CD4-positive, alpha-beta T cell treated with Interleukin-17A for 1 hour (primary cell): ENCODE results near the gene SMIM22.
"Not testable (repeated sequence)": the region's sequence is repeated elsewhere in the genome, so short reads cannot be mapped to it uniquely, and the experiment has no call there.

ENCODE experiments used
- DNase-seq: peaks from one replicate; pipeline ENCODE4 v3.0.0-alpha.2; 2020

SMIM22 gene

DNA sequence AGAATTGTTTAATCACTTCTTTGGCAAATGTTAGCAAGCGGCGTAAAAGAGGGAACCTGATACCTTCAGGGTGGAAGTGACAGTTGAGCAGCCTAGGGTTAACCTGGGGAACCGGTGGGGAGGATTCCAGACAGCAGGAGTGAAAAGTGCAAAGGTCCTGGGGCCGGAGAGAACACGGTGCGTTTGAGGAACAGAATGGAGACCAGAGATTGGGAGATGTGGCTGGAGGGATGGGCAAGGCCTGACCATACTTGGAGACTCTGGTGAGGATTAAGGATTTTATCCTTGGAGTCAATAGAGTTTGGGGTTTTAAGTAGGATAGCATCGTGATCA is 25.9 kb upstream of the SMIM22 start:
- no peak for DNase-seq

DNA sequence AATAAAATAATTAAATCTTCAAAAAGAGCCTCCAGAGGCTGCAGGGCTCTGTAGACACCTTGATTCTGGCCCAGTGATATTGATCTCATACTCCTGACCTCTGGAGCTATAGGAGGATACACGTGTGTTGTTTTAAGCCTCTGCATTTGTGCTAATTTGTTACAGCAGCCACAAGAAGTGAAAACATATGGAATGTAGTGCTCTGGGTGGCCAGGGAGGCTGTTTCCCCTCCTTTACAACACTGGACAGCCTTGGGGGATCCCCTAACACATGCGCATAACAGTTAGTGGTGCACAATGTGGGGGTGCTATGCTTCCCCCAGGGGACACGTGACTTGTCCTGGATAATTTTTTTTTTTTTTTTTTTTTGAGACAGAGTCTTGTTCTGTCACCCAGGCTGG is 23.5 kb upstream of the SMIM22 start:
- DNase-seq, result no peak

DNA sequence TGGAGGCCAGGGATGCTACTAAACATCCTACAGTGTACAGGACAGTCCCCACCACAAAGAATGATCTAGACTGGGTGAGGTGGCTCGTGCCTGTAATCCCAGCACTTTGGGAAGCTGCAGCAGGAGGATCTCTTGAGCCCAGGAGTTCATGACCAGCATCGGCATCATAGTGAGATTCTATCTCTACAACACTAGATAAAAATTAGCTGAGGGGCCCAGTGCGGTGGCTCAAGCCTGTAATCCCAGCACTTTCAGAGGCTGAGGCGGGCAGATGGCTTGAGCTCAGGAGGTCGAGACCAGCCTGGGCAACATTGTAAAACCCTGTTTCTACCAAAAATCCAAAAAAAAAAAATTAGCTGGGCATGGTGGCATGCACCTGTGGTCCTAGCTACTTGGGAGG is 22.8 kb upstream of the SMIM22 start:
- DNase-seq, result no peak

DNA sequence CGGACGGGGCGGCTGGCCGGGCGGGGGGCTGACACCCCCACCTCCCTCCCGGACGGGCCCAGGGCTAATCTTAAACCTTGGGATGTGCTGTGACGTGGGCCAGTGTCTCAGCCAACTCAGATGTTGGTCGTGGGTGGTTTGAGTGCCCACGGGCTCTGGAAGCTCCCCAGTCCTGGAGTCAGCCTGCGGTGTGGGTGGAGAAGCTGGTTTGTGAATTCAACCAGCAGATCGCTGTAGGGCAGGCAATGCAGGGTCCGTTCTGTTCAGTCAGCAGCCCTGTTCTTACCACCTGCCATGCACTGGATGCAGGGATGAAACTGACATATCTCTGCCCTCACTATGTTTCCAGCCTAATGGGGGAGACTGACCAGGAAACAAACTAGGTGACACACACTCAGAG is 20.2 kb upstream of the SMIM22 start:
- DNase-seq, result no peak

DNA sequence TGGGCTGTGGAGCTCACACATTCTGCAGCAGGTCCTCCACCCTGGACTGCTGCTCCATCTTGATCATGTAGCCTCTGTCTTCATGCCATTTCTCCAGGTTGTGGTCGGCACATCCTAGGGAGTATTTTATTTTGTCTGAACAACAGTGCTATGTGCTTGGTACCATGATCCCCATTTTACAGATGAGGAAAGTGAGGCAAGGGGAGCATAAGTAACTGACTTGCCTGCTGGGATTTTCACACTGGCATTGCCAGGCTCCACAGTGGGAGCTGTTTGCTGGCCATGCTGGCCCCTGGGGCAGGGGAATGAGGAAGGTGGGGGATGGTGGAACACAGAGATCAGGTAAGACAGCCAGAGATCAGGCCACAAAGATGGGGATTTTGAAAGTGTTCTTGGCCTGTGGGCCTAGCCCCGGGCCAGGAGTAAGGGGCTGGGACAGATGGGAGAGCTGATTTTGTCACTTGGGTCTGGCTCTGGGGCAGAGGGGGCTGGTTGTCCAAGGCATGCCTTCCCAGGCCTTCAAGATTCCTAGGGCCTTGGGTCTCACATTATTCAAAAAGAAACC is 18.9 kb upstream of the SMIM22 start:
- DNase-seq, result no peak

DNA sequence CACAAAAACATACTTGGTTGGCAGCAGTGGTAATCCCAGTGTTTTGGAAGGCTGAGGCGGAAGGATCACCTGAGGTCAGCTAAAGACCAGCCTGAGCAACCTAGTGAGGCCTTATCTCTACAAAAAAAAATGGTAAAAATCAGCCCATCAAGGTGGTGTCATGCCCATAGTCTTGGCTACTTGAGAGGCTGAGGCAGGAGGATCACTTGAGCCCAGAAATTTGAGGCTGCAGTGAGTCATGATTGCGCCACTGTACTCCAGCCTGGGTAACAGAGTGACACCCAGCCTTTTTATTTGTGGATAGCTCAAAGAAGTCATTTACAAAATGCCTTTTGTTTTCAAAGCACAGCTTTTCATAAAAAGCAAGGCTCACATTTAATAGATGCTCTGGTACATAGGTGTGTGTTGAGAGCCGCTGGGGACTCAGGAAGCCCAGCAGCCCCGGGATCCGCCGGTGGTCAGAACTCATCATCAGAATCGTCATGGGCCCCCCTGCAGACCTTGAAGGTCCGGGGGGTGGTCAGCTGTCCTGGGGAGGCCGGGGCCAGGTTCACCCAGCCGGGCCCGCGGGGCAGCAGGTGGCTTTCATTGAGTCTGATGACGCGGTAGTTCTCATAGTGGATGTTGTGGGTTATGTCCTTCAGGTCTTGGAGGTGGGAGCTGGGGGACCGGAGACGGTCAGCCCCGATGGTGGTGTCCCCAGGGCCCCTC is 17.7 kb upstream of the SMIM22 start:
- DNase-seq, result no peak

DNA sequence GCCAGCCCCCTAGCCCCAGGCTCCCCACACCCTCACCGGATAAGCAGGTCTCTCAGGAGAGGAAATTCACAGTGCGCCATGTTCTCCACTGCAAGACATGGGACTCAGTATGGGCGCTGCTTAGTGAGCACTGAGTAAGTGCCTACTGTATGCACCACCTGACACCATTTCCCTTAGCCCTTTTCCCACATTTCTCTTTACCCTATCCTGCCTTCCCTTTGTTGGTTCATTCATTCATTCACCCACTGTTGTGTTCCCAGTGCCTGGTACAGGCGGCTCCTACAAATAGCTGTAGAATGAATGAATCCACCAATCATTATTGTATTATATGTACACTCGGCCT is 17.1 kb upstream of the SMIM22 start:
- no peak for DNase-seq

DNA sequence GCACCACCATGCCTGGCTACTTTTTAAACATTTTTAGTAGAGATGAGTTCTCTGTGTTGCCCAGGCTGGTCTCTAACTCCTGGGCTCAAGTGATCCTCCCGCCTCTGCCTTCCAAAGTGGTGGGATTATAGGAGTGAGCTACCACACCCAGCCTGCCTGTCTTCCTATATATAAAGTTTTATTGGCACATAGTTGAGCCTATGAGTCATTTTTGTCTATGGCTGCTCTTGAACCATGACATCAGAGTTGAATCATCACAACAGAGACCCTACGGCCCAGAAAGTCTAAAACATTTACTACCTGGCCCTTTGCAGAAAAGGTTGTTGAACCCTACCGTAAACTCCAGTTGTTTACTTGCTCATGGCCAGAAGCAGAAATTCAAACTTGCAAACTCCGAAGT is 14.9 kb upstream of the SMIM22 start:
- DNase-seq, result no peak

DNA sequence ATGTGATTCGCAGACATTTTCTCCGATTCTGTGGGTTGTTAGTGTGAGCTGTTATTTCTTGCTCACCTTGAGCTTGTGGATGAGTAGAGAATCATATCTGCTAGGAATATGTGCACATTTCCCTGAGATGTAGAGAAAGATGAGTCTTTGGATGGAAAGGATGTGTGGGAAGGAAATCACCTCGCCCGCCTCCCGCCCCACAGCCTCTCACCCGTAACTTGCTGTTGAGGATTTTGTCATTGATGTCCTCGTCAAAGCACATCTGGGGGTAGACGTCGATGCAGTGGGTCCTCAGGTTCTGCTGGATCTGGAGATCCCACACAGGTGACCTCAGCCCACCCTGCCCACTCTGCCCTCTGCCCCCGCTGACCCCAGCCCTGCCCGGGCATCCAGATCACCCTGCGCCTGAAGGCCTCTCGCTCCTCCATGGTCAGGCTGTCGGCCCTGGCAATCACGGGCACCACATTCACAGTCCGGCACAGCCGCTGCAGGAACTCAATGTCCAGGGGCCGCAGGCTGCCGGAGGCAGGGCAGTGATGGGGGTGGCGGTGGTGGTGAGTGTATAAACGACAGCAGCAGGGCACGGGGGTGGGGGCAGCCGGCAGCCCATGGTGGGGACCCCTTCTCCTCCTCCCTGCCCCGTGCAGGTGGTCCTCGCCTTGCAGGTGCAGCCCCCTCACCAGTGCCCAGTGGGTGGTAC is 11.8 kb upstream of the SMIM22 start:
- DNase-seq, result no peak

DNA sequence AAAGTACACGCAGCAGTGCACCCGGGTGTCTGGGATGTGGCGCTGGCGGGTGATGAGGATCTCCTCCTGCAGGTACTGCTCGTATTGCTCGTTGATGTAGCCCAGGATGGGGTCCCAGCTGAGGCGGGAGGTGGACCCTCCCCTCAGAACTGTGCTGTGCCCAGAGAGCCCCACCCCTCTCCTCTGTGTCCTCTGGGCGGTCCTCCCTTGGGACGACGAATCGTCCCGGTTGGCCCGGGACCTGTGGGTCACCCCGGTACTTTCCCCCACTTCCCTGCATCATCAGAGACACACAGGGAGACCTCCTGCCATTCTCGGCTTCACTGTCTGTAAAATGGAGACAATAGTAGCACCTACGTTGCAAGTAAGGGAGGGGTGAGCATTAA is 11.2 kb upstream of the SMIM22 start:
- DNase-seq, result no peak

DNA sequence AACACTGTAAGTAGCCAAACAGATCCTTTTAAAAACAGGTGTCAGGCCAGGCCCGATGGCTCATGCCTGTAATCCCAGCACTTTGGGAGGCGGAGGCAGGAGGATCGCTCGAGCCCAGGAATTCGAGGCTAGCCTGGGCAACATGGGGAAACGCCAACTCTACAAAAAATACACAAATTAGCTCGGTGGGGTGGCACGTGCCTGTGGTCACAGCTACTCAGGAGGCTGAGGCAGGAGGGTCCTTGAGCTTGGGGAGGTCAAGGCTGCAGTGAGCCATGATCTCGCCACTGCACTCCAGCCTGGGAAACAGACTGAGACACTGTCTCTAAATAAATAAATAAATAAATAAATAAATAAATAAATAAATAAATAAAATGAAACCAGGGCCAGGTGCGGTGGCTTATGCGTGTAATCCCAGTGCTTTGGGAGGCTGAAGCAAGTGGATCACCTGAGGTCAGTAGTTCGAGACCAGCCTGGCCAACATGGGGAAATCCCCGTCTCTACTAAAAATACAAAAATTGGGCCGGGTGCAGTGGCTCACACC is 10.7 kb upstream of the SMIM22 start:
- not testable (repeated sequence) for DNase-seq

DNA sequence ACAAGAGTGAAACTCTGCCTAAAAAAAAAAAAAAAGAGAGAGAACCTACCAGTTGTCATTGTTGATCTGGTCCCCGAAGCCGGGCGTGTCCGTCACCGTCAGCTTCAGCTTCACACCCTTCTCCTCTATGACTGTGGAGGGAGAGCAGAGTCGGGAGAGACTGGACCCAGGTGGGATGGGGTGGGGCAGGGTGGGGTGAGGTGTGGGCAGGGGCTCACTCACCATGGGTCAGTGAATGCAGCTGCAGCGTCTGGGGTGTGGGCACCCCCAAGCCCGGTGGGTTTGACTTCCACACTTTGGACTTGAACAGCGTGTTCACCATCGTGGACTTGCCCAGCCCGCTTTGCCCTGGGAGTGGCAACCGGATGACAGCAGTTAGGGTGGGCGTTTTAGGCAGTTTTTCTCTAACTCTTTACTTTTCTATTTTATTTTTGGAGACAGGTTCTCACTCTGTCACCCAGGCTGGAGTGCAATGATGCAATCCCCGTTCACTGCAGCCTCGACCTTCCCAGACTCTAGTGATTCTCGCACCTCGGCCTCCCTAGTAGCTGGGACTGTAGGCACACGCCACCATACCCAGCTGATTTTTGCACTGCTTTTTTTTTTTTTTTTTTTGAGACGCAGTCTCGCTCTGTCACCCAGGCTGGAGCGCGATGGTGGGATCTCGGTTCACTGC is 9.3 kb upstream of the SMIM22 start:
- DNase-seq, result no peak

DNA sequence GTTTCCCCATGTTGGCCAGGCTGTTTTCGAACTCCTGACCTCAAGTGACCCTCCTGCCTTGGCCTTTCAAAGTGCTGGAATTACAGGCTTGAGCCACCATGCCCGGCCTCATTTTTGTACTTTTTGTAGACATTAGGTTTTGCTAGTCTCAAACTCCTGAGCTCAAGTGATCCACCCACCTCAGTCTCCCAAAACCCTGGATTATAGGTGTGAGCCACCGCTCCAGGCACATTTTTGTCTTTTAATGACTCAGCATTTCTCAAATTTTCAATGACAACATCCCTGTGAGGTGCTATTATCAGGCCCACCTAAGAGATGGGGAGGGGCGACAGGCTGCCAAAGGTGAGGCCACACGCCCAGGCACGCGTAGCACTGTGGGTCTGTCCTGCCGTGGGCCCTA is 8.1 kb upstream of the SMIM22 start:
- DNase-seq, result no peak

DNA sequence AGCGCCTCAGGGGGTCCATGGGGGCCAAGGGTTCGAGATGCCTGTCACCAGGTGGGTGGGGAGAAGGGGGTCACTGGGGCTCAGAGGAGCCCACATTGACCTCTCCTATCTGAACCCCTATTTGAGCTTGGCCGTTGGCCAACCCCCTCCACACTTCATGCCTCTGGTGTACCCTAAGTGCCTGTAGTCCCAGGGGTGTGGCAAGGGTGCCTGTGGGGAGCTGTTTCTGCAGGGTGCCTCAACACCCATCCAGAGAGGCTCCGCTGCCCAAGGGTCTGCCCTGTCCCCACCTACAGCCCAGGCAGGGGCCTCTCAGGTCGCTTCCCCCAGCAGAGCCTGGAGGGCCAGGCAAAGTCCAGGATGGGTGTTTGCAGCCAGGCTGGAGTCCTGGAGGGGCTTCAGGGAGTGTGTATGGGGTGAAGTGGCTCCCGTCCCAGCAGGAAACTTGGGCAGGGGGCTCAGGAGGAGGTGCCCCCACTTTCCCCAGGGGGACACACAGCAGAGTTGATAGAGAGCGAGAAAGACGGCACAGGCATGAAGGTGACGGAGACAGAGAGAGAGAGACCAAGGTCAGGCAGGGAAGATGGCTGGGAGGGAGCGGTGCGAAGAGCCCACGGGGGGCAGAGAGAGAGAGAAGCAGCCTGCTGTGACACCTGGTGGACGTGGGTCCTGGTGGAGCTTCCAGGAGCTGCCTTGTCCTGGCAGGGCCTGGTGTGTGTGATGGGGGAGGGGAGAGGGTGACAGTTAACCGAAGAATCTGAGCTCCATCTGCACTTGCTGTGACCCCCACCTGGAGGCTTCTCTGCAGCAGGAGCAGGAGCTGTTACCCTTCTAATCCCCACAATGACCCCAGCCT is 7.3 kb upstream of the SMIM22 start, which contains the start of gene SEPTIN12:
Gene SEPTIN12 (minus strand): TSS at position 719 of the 856 bp plus-strand sequence. CDS start 700 bp downstream, at position 19.
- DNase-seq, result no peak

DNA sequence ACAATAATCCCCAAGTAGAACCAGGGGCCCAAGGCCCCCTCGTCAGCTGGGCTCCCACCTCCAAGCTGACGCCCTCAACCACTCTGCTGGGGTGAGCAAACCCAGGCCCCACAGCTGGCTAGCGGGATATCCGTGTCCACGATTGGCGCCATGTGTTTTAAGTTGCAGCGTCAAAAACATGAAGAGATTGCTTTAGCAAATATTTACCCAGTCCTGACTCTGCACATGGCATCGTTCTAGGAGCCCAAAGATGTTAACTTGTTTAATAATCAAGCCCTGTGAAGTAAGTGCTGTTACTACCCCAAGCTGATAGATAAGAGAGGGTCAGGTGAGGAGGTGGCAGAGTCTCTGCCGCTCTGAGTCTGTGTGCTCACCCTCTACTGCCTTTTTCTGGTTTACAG is 6.7 kb upstream of the SMIM22 start:
- DNase-seq, result no peak

DNA sequence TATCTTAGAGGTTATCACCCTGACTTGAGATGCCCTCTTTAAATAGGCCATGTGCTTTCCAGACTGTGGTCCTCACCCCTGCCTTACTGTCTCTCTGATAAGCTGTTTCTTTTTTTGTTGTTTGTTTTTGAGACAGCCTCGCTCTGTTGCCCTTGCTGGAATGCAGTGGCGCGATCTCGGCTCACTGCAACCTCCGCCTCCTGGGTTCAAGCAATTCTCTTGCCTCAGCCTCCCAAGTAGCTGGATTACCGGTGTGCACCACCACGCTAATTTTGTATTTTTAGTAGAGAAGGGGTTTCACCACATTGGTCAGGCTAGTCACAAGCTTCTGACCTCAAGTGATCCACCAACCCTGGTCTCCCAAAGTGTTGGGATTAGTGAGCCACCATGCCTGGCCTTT is 6.3 kb upstream of the SMIM22 start:
- no peak for DNase-seq

DNA sequence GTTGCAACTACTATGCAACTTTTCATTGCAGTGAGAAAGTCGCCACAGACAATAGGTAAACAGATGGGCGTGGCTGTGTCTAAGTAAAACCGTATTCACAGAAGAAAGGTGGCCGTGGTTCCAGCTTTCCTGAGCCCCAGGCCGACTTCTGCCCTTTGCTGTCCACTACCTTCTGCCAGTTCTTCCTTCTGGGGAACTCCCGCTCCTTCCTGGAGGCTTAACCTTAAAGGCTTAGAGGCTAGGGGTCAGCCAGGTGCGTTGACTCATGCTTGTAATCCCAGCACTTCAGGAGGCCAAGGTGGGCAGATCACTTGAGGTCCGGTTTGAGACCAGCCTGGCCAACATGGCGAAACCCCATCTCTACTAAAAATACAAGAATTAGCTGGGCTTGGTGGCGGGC is 4.9 kb upstream of the SMIM22 start:
- DNase-seq, result no peak

DNA sequence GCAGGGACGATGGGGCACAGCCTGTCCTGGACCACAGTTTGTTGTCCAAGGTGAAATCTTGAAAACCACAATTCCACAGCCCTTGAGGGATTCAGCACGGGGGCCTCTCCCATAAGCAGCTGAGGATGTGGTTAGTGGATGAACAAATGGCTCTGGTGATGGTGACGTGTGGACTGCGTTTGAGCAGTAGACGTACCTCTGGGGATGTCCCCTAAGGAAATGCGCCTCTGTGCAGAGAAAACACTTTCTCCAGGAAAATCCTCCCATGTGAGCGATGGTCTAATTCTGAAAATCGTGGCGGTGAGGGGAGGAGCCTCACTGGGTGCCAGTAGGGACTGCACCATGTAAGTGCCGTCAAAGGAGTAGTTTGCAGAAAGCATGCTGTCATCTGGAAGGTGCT is 4.3 kb upstream of the SMIM22 start:
- DNase-seq, result no peak

DNA sequence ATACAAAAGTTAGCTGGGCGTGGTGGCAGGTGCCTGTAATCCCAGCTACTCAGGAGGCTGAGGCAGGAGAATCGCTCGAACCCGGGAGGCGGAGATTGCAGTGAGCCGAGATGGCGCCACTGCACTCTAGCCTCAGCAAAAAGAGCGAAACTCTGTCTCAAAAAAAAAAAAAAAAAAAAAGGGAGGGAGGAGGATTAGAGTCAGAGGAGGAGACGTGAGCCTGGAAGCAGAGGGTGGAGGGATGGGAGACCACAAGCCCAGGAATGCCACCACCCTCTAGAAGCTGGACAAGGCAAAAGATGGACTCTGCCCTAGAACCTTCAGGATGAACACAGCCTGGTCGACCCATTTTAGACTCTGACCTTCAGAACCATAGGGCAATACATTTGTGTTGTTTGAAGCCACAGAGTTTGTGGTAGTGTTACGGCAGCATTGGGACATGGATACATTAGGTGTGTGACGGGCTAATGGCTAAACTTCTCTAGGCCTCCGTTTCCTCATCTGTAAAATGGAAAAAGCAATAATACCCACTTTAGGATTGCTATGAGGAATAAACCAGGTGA is 2.1 kb upstream of the SMIM22 start:
- DNase-seq, result no peak

DNA sequence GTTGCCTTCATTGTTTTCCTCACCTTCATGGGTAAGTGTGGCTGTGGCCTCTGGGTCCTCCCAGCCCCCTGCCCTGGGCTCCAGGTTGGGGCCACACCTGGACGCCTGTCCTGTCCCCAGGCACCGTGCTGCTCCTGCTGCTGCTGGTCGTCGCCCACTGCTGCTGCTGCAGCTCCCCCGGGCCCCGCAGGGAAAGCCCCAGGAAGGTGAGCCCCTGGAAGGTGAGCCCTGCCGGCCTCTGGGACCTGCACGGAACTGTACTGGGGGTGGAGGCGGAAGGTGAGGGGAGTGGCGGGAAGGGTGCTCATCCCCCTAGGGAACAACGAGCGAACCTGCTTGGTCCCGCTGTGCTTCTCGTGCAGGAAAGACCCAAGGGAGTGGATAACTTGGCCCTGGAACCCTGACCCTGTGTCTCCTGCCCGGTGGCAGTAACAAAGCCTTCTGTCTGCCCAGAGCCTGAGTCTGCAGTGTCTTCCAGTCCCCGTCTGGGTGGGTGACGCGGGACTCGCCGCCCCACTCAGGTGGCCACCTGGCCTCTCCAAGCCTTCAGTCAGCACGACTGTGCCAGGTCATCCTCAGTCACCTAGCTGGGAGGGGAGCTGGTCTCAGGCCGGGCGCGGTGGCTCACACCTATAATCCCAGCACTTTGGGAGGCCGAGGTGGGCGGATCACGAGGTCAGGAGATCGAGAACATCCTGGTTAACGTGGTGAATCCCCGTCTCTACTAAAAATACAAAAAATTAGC is 831 bp downstream of the SMIM22 start:
- DNase-seq, result no peak

DNA sequence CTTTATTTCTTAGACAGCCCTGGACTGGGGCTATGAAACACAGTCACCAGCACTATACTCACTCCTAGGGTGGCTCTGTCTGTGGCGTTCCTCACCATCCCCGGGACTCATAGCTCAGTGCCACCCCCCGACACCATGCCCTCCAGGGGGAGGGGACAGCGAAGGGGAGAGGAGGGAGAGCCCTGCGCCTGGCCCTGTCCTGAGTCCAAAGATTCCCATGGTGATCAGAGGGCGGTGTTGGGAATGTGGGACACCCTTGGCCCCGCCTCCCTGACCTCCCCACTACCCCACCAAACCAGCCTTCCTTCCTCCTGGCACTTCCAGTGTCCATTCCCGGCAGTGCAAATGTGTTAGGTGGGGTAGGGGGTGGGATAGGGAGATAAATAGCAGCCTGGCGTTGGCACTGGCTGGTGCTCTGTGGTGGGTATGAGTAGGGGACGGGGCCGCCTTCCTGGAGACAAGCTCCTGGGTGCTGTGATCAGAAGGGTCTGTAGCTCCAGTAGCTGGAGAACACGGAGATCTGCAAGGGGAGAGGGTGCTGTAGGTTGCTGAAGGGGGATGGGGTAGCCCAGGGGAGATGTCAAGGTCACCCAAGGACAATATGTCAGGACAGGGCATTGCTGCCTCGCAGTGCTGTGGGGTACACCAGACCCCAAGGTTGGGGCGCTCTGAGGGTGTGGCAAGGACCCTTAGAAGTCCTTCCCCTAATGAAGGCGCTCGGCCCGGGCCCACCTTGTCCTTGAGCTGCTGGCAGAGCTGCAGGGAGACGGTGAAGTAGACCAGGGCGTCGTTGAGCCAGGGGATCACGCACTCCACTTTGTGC is 2.0 kb downstream of the SMIM22 start:
- no peak for DNase-seq
